Measurements from ENCODE around the gene XPOT.

GRCh38 chr12:64428956-64429355, 24.8 kb downstream of the XPOT start:
- TF ChIP-seq POLR2A (IDR thresholded peaks at IDR 0.05) = no peak
- no peak for TF ChIP-seq CTCF (IDR thresholded peaks at IDR 0.05)

All from thyroid gland (tissue), 4 donors.